HEK293 (cell line): ENCODE results near the gene RPUSD4.

Experiments
- CTCF ChIA-PET: fragments of 350-600 bp; formaldehyde crosslinking; extraction: SDS; loops from one replicate; lab custom pipeline; 2021; ENCODE audit warnings: antibody characterized with exemption; lab: Yijun Ruan, JAX
- POLR2A ChIA-PET: fragments of 300-600 bp; formaldehyde crosslinking; extraction: SDS; loops from one replicate; lab custom pipeline; 2020; ENCODE audit warnings: antibody characterized with exemption, inconsistent platforms; lab: Yijun Ruan, JAX
- H3K27ac ChIP-seq: fragments of 200-500 bp; sonication (Bioruptor generic); 2 replicates; pipeline ENCODE4 v1.5.1; 2014; ENCODE audit warnings: low read depth, low read length, control low read depth, inconsistent platforms; ENCODE audit errors: extremely low read depth
- H3K36me3 ChIP-seq, 2 experiments: fragments of 200-500 bp in 1 of 2; sonication (Bioruptor generic) in 1 of 2; 1 replicate in 1 of 2; 2 replicates in 1 of 2; pipeline ENCODE4 v1.5.1; 2014 to 2017; ENCODE audit warnings: inconsistent platforms in 2 of 2, low read length in 2 of 2; ENCODE audit not compliant: control insufficient read depth in 2 of 2, insufficient read depth in 1 of 2
- H3K4me1 ChIP-seq: fragments of 200-500 bp; sonication (Bioruptor generic); 2 replicates; pipeline ENCODE4 v1.5.1; 2014; ENCODE audit warnings: mild to moderate bottlenecking, low read length, inconsistent platforms; ENCODE audit not compliant: control insufficient read depth, insufficient read depth
- H3K4me3 ChIP-seq: 2 replicates; pipeline ENCODE4 v1.5.1; 2011; ENCODE audit warnings: low read depth, mild to moderate bottlenecking, control low read depth, low read length, moderate library complexity
- H3K9me3 ChIP-seq: fragments of 200-500 bp; sonication (Bioruptor generic); 2 replicates; pipeline ENCODE4 v1.5.1; 2014; ENCODE audit warnings: low read depth, low read length, inconsistent platforms; ENCODE audit not compliant: control insufficient read depth, insufficient read depth
- GFI1B ChIP-seq: fragments of 450-650 bp; formaldehyde crosslinking; IDR thresholded peaks from 2 replicates; pipeline ENCODE4 v1.5.1; 2016; ENCODE audit warnings: missing biosample characterization, missing genetic modification characterization
- RBAK ChIP-seq: fragments of 450-650 bp; formaldehyde crosslinking; IDR thresholded peaks from 2 replicates; pipeline ENCODE4 v1.5.1; 2016; ENCODE audit warnings: missing biosample characterization, missing genetic modification characterization
- ZNF157 ChIP-seq: fragments of 450-650 bp; formaldehyde crosslinking; IDR thresholded peaks from 2 replicates; pipeline ENCODE4 v1.5.1; 2016; ENCODE audit warnings: missing biosample characterization, missing genetic modification characterization
- ZNF175 ChIP-seq: fragments of 450-650 bp; formaldehyde crosslinking; IDR thresholded peaks from 2 replicates; pipeline ENCODE4 v1.5.1; 2016; ENCODE audit warnings: missing biosample characterization, missing genetic modification characterization
- ZNF184 ChIP-seq: fragments of 450-650 bp; IDR thresholded peaks from 2 replicates; pipeline ENCODE4 v1.5.1; 2018; ENCODE audit warnings: missing biosample characterization, mild to moderate bottlenecking, missing genetic modification characterization
- ZNF202 ChIP-seq: fragments of 450-650 bp; formaldehyde crosslinking; IDR thresholded peaks from 2 replicates; pipeline ENCODE4 v1.5.1; 2016; ENCODE audit warnings: missing biosample characterization, missing genetic modification characterization, borderline replicate concordance
- ZNF404 ChIP-seq: fragments of 450-650 bp; formaldehyde crosslinking; IDR thresholded peaks from 2 replicates; pipeline ENCODE4 v1.5.1; 2017; ENCODE audit warnings: missing biosample characterization, missing genetic modification characterization
- ZNF48 ChIP-seq: fragments of 450-650 bp; formaldehyde crosslinking; IDR thresholded peaks from 2 replicates; pipeline ENCODE4 v1.5.1; 2016; ENCODE audit warnings: missing biosample characterization, missing genetic modification characterization
- ZNF514 ChIP-seq: fragments of 450-650 bp; formaldehyde crosslinking; IDR thresholded peaks from 2 replicates; pipeline ENCODE4 v1.5.1; 2016; ENCODE audit warnings: missing biosample characterization, missing genetic modification characterization
- ZNF529 ChIP-seq: fragments of 450-650 bp; formaldehyde crosslinking; IDR thresholded peaks from 2 replicates; pipeline ENCODE4 v1.5.1; 2017; ENCODE audit warnings: missing genetic modification characterization, missing biosample characterization; ENCODE audit not compliant: insufficient replicate concordance
- TF ChIP-seq, protein P1 (sequence below): fragments of 450-650 bp; formaldehyde crosslinking; IDR thresholded peaks from 2 replicates; pipeline ENCODE4 v1.5.1; 2016; ENCODE audit warnings: missing biosample characterization, missing genetic modification characterization, borderline replicate concordance
- TF ChIP-seq, protein P2 (sequence below): fragments of 450-650 bp; formaldehyde crosslinking; conservative IDR thresholded peaks from 2 replicates; pipeline ENCODE4 v1.5.1; 2016; ENCODE audit warnings: low read depth, missing biosample characterization, missing genetic modification characterization
- TF ChIP-seq, protein P3 (sequence below): fragments of 450-650 bp; formaldehyde crosslinking; IDR thresholded peaks from 2 replicates; pipeline ENCODE4 v1.5.1; 2016; ENCODE audit warnings: missing biosample characterization, missing genetic modification characterization
- TF ChIP-seq, protein P4 (sequence below): fragments of 450-650 bp; formaldehyde crosslinking; IDR thresholded peaks from 2 replicates; pipeline ENCODE4 v1.5.1; 2016; ENCODE audit warnings: missing biosample characterization, missing genetic modification characterization
- TF ChIP-seq, protein P5 (sequence below): fragments of 450-650 bp; formaldehyde crosslinking; IDR thresholded peaks from 2 replicates; pipeline ENCODE4 v1.5.1; 2016; ENCODE audit warnings: missing biosample characterization, missing genetic modification characterization

Gene RPUSD4

DNA sequence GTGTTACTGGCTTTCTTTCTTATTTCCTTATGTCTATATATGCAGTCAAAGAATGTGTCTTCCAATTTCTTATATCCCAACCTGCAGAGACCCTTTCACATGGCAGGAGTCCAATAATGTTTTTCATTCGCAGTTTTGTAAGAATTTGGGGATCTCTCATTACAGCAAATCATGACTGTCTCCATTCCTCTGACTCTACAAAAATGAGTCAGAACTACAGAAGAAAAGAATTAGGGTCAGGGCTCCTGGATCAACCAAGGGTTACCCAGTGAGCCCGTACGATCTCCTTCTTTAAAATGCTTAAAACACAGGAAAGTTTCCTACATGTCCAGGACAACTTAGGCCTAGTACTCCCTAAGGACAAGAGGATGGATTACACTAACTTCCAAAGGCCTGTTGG is 42.2 kb downstream of the RPUSD4 start:
- TF ChIP-seq ZNF175 (tag by site-specific recombination) (no peak), ZNF514 (tag by site-specific recombination) (no peak), GFI1B (tag by site-specific recombination) (no peak), ZNF184 (tag by site-specific recombination) (no peak)
- TF ChIP-seq, protein P1, sequence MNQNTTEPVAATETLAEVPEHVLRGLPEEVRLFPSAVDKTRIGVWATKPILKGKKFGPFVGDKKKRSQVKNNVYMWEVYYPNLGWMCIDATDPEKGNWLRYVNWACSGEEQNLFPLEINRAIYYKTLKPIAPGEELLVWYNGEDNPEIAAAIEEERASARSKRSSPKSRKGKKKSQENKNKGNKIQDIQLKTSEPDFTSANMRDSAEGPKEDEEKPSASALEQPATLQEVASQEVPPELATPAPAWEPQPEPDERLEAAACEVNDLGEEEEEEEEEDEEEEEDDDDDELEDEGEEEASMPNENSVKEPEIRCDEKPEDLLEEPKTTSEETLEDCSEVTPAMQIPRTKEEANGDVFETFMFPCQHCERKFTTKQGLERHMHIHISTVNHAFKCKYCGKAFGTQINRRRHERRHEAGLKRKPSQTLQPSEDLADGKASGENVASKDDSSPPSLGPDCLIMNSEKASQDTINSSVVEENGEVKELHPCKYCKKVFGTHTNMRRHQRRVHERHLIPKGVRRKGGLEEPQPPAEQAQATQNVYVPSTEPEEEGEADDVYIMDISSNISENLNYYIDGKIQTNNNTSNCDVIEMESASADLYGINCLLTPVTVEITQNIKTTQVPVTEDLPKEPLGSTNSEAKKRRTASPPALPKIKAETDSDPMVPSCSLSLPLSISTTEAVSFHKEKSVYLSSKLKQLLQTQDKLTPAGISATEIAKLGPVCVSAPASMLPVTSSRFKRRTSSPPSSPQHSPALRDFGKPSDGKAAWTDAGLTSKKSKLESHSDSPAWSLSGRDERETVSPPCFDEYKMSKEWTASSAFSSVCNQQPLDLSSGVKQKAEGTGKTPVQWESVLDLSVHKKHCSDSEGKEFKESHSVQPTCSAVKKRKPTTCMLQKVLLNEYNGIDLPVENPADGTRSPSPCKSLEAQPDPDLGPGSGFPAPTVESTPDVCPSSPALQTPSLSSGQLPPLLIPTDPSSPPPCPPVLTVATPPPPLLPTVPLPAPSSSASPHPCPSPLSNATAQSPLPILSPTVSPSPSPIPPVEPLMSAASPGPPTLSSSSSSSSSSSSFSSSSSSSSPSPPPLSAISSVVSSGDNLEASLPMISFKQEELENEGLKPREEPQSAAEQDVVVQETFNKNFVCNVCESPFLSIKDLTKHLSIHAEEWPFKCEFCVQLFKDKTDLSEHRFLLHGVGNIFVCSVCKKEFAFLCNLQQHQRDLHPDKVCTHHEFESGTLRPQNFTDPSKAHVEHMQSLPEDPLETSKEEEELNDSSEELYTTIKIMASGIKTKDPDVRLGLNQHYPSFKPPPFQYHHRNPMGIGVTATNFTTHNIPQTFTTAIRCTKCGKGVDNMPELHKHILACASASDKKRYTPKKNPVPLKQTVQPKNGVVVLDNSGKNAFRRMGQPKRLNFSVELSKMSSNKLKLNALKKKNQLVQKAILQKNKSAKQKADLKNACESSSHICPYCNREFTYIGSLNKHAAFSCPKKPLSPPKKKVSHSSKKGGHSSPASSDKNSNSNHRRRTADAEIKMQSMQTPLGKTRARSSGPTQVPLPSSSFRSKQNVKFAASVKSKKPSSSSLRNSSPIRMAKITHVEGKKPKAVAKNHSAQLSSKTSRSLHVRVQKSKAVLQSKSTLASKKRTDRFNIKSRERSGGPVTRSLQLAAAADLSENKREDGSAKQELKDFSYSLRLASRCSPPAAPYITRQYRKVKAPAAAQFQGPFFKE (tag by site-specific recombination), result no peak
- ChIA-PET POLR2A (no interaction called here), CTCF (interaction anchor here (1.4 kb wide), 1 partner anchor 16 kb away, joined by 7 read pairs; no protein-coding TSS in a partner anchor)
- no peaks in the 10 kb centered on the region for H3K36me3 ChIP-seq
- no peak overlapping the region for H3K27ac ChIP-seq
- H3K9me3 ChIP-seq, result no peaks in the 10 kb centered on the region
- no peaks in the 10 kb centered on the region for H3K4me1 ChIP-seq
- no peak overlapping the region for H3K4me3 ChIP-seq

DNA sequence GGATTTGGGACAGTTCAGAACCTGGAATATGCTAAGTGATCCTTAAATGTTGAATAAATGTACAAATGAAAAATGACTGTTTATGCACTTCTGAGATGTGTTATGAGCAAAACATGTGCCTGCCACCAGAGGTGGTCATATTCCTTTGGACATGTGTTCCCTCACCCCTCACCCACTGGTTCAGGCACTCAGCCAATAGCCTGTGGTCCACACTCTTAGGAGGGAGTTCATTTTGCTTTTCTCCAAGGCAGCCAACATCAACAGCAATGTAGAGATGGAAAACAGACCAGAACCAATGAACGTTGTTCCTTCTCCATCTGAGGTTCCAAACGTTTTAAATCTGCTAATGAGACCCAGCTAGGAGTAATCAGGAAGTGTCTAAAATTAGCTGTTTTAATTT is 44.0 kb downstream of the RPUSD4 start:
- Histone ChIP-seq H3K9me3 (no peaks in the 10 kb centered on the region), H3K36me3 (no peaks in the 10 kb centered on the region), H3K4me3 (no peak overlapping the region), H3K27ac (no peak overlapping the region), H3K4me1 (no peaks in the 10 kb centered on the region)
- CTCF ChIA-PET, result no interaction called here
- TF ChIP-seq RBAK (tag by site-specific recombination) (no peak), ZNF157 (tag by site-specific recombination) (no peak), ZNF529 (tag by site-specific recombination) (no peak), ZNF404 (no peak), ZNF48 (no peak), ZNF202 (no peak)
- TF ChIP-seq, protein P2, sequence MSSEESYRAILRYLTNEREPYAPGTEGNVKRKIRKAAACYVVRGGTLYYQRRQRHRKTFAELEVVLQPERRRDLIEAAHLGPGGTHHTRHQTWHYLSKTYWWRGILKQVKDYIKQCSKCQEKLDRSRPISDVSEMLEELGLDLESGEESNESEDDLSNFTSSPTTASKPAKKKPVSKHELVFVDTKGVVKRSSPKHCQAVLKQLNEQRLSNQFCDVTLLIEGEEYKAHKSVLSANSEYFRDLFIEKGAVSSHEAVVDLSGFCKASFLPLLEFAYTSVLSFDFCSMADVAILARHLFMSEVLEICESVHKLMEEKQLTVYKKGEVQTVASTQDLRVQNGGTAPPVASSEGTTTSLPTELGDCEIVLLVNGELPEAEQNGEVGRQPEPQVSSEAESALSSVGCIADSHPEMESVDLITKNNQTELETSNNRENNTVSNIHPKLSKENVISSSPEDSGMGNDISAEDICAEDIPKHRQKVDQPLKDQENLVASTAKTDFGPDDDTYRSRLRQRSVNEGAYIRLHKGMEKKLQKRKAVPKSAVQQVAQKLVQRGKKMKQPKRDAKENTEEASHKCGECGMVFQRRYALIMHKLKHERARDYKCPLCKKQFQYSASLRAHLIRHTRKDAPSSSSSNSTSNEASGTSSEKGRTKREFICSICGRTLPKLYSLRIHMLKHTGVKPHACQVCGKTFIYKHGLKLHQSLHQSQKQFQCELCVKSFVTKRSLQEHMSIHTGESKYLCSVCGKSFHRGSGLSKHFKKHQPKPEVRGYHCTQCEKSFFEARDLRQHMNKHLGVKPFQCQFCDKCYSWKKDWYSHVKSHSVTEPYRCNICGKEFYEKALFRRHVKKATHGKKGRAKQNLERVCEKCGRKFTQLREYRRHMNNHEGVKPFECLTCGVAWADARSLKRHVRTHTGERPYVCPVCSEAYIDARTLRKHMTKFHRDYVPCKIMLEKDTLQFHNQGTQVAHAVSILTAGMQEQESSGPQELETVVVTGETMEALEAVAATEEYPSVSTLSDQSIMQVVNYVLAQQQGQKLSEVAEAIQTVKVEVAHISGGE (tag by site-specific recombination), result no peak
- TF ChIP-seq, protein P3, sequence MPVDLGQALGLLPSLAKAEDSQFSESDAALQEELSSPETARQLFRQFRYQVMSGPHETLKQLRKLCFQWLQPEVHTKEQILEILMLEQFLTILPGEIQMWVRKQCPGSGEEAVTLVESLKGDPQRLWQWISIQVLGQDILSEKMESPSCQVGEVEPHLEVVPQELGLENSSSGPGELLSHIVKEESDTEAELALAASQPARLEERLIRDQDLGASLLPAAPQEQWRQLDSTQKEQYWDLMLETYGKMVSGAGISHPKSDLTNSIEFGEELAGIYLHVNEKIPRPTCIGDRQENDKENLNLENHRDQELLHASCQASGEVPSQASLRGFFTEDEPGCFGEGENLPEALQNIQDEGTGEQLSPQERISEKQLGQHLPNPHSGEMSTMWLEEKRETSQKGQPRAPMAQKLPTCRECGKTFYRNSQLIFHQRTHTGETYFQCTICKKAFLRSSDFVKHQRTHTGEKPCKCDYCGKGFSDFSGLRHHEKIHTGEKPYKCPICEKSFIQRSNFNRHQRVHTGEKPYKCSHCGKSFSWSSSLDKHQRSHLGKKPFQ (tag by site-specific recombination), result no peak
- TF ChIP-seq, protein P4, sequence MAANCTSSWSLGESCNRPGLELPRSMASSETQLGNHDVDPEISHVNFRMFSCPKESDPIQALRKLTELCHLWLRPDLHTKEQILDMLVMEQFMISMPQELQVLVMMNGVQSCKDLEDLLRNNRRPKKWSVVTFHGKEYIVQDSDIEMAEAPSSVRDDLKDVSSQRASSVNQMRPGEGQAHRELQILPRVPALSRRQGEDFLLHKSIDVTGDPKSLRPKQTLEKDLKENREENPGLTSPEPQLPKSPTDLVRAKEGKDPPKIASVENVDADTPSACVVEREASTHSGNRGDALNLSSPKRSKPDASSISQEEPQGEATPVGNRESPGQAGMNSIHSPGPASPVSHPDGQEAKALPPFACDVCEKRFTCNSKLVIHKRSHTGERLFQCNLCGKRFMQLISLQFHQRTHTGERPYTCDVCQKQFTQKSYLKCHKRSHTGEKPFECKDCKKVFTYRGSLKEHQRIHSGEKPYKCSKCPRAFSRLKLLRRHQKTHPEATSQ (tag by site-specific recombination), result no peak
- TF ChIP-seq, protein P5, sequence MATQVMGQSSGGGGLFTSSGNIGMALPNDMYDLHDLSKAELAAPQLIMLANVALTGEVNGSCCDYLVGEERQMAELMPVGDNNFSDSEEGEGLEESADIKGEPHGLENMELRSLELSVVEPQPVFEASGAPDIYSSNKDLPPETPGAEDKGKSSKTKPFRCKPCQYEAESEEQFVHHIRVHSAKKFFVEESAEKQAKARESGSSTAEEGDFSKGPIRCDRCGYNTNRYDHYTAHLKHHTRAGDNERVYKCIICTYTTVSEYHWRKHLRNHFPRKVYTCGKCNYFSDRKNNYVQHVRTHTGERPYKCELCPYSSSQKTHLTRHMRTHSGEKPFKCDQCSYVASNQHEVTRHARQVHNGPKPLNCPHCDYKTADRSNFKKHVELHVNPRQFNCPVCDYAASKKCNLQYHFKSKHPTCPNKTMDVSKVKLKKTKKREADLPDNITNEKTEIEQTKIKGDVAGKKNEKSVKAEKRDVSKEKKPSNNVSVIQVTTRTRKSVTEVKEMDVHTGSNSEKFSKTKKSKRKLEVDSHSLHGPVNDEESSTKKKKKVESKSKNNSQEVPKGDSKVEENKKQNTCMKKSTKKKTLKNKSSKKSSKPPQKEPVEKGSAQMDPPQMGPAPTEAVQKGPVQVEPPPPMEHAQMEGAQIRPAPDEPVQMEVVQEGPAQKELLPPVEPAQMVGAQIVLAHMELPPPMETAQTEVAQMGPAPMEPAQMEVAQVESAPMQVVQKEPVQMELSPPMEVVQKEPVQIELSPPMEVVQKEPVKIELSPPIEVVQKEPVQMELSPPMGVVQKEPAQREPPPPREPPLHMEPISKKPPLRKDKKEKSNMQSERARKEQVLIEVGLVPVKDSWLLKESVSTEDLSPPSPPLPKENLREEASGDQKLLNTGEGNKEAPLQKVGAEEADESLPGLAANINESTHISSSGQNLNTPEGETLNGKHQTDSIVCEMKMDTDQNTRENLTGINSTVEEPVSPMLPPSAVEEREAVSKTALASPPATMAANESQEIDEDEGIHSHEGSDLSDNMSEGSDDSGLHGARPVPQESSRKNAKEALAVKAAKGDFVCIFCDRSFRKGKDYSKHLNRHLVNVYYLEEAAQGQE (tag by site-specific recombination), result no peak
- POLR2A ChIA-PET, result no interaction called here
